ENCODE measurements around the gene PRKX. TPM values are rescaled to one million over a fixed set of nuclear protein-coding genes. Genes with fewer than 3 reads are reported as not detected.
A peak's percentile ranks its signal among the peaks of the same experiment; 100 is the strongest.
"Not testable (repeated sequence)": the region's sequence is repeated elsewhere in the genome, so short reads cannot be mapped to it uniquely, and the experiment has no call there.

The PRKX gene
- total and polyA plus RNA-seq, 2 of the 8 experiments (the other 6 are each of a cell fraction or from before 2014, with no cell fraction given), result 19.4 to 55.3 TPM

DNA sequence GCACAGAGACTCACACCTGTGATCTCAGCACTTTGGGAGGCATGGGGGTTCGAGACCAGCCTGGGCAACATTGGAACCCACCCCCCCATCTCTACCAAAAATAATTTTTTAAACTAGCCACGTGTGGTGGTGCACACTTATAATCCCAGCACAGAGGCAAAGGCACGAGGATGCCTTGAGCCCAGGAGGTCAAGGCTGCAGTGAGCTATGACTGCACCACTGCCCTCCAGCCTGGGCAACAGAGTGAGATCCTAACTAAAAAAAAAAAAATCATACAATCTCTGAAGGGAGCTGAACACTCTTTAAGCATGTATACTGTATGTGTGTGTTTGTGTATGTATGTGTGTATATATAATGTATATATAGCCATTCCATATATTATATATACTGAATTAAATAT is 2.5 kb upstream of the PRKX start (continued):
- TF ChIP-seq SRF (IDR thresholded peaks at IDR 0.05; ENCODE audit: low read depth, low read length) (no peak), KDM4A (IDR thresholded peaks at IDR 0.05; ENCODE audit: low read depth, low read length, severe bottlenecking) (no peak), CEBPB (IDR thresholded peaks at IDR 0.05; ENCODE audit: low read depth, low read length) (no peak)

- H2BK20ac ChIP-seq (ENCODE audit: low read length); H2BK120ac ChIP-seq (replicated peaks; ENCODE audit: low read depth, low read length); H3K36me3 ChIP-seq (ENCODE audit: control insufficient read depth in 2 of 4, insufficient read depth in 4 of 4, low read length in 3 of 4); H3K79me1 ChIP-seq (ENCODE audit: low read depth, low read length); H2BK5ac ChIP-seq (ENCODE audit: low read depth, low read length); H3K9ac ChIP-seq (replicated peaks in 1 of 4; ENCODE audit: extremely low read depth in 1 of 4, low read depth in 3 of 4, low read length in 3 of 4); POLR2A ChIA-PET (ENCODE audit: partially characterized antibody); H3K9me3 ChIP-seq (ENCODE audit: insufficient read depth in 2 of 2, low read depth in 1 of 2, low read length in 1 of 2); H3K27me3 ChIP-seq (replicated peaks in 1 of 4; ENCODE audit: control insufficient read depth in 3 of 4, extremely low read depth in 1 of 4, insufficient read depth in 3 of 4, low read length in 3 of 4); H3K14ac ChIP-seq (ENCODE audit: insufficient read length); H3K56ac ChIP-seq (replicated peaks; ENCODE audit: insufficient read length, low read depth, low read length); H3K4ac ChIP-seq (replicated peaks; ENCODE audit: insufficient read length, low read depth, low read length); H2BK15ac ChIP-seq (ENCODE audit: low read length); H3K23ac ChIP-seq (ENCODE audit: insufficient read length); H2AK5ac ChIP-seq (ENCODE audit: low read depth, low read length); H3K27ac ChIP-seq (ENCODE audit: low read depth, low read length); H3K23me2 ChIP-seq (ENCODE audit: low read depth, low read length); H4K5ac ChIP-seq (ENCODE audit: insufficient read length, low read depth, low read length); H3K4me1 ChIP-seq (replicated peaks in 1 of 4; ENCODE audit: control insufficient read depth in 3 of 4, insufficient read depth in 4 of 4, low read length in 3 of 4); H2BK12ac ChIP-seq (ENCODE audit: low read depth, low read length); H4K20me1 ChIP-seq (replicated peaks in 1 of 2; ENCODE audit: control insufficient read depth in 1 of 2, insufficient read depth in 2 of 2, low read length in 2 of 2); H4K91ac ChIP-seq (replicated peaks; ENCODE audit: insufficient read length, low read length); H4K8ac ChIP-seq (ENCODE audit: extremely low read depth, insufficient read depth, low read length): not testable (repeated sequence)
- Histone ChIP-seq H3K79me2 (ENCODE audit: control insufficient read depth in 1 of 2, insufficient read depth in 2 of 2, low read length in 2 of 2) (peaks cover 0 to 22% of the 10 kb centered on the region in 2 experiments; a peak in 2 of 4 replicates), H3K4me2 (ENCODE audit: insufficient read depth in 1 of 2, low read depth in 2 of 2, low read length in 2 of 2) (peak overlapping the region; percentile 61 to 63), H3K18ac (ENCODE audit: extremely low read depth, low read length) (peak overlapping the region; percentile 32; the same call in 1 of the 2 replicates), H2AFZ (ENCODE audit: low read length) (0 out of 2 replicates have a peak overlapping the region, but pooled peaks have one; percentile 70), H3K4me3 (ENCODE audit: extremely low read depth in 1 of 4, insufficient read depth in 2 of 4, low read depth in 3 of 4, low read length in 4 of 4) (peak overlapping the region; percentile 16 to 73 (median 30); a peak in 7 of 8 replicates)
- DNase-seq (ENCODE audit: low read depth in 1 of 2, low spot score in 2 of 2) (peak in 1 of 2 experiments; percentile 52), FAIRE-seq (peak; percentile 13)
- CTCF ChIA-PET (ENCODE audit: partially characterized antibody), result interaction anchor here (2.4 kb wide), 1 partner anchor 73 kb away, joined by 7 read pairs; no protein-coding TSS in a partner anchor
- 9% methylated on average over 30 of the region's 38 CpGs; no CpG with 5 or more reads in 1 of the 2 experiments for WGBS, 2 experiments (ENCODE audit: extremely low coverage in 1 of 2, insufficient coverage in 1 of 2, insufficient read length in 1 of 2, insufficient replicate concordance in 2 of 2, low coverage in 1 of 2, low lambda C conversion rate in 2 of 2, missing lambda C conversion rate in 1 of 2)
Observed at GRCh38 chrX:3714706-3715479, 1.4 kb upstream of the PRKX start.
